Ovary (tissue), 9 donors: Measurements from ENCODE around the gene ANGPTL7. TPM values are rescaled to one million over a fixed set of nuclear protein-coding genes. Genes with fewer than 3 reads are reported as not detected.
"Not testable (repeated sequence)": the region's sequence is repeated elsewhere in the genome, so short reads cannot be mapped to it uniquely, and the experiment has no call there.

Source experiments
- DNase-seq, 5 donors: peaks; one replicate each; pipeline ENCODE4 v3.0.0-alpha.2; 2019 to 2020
- H3K27ac ChIP-seq, 2 donors: fragments of 200-600 bp; one replicate each; pipeline versions ENCODE4 v1.5.1 to v1.8.0; 2019 to 2022
- H3K27me3 ChIP-seq: fragments of 200-600 bp; one replicate; pipeline ENCODE4 v1.8.0; 2022
- H3K36me3 ChIP-seq: fragments of 200-600 bp; sonication (generic); one replicate; pipeline ENCODE4 v1.5.1; 2019
- H3K4me1 ChIP-seq: one replicate; pipeline ENCODE4 v1.8.1; 2013; ENCODE audit warnings: mild to moderate bottlenecking, moderate library complexity; ENCODE audit not compliant: insufficient read depth
- H3K4me3 ChIP-seq: fragments of 200-600 bp; sonication (generic); one replicate; pipeline ENCODE4 v1.5.1; 2017
- H3K9me3 ChIP-seq, 2 donors: fragments of 200-600 bp in 1 of 2; sonication (generic) in 1 of 2; one replicate each; pipeline versions ENCODE4 v1.5.1 to v1.8.1; 2013 to 2019; ENCODE audit warnings: mild to moderate bottlenecking in 1 of 2, moderate library complexity in 1 of 2
- CTCF ChIP-seq, 3 donors: fragments of 450-650 bp in 2 of 3; fragments of 200-600 bp in 1 of 3; IDR thresholded peaks; one replicate each; pipeline versions ENCODE4 v1.5.1 to v1.8.0; 2016 to 2022; ENCODE audit warnings: antibody characterized with exemption in 3 of 3, mild to moderate bottlenecking in 1 of 3
- EP300 ChIP-seq: sonication (generic); formaldehyde crosslinking; IDR thresholded peaks from one replicate; pipeline ENCODE4 v1.6.1; 2017; ENCODE audit warnings: antibody characterized with exemption
- POLR2A ChIP-seq: fragments of 450-650 bp; IDR thresholded peaks from one replicate; pipeline ENCODE4 v1.6.1; 2017; ENCODE audit warnings: antibody characterized with exemption, mild to moderate bottlenecking, moderate library complexity
- WGBS, 3 donors: extraction: QIAGEN DNeasy Blood & Tissue Kit in 1 of 3; methylation state at CpG; one replicate each; pipeline versions ENCODE4 v1.1.5 to v1.1.7; 2013 to 2017; 5-methylcytosine and 5-hydroxymethylcytosine counted together
- intact Hi-C, 4 donors: fragments of 100-400 bp; cut with DNase I; formaldehyde crosslinking; loops; one replicate each; pipeline versions ENCODE4 v1.11.0 to v1.15.1; 2022 to 2023
- polyA plus RNA-seq, 2 donors: library from polyadenylated mRNA; stranded (reverse); fragments of 200-250 nt in 1 of 2; fragments of 350-450 nt in 1 of 2; fragmentation: Illumina TruSeq in 1 of 2; extraction: RNeasy Lipid Tissue Mini Kit (QIAGEN cat#74804) in 1 of 2; gene quantifications; one replicate each; pipeline ENCODE4 v1.2.3, GENCODE V29; 2013 to 2014
- total RNA-seq, 7 donors: library from RNA; depleted of rRNA in 2 of 7; stranded (reverse); fragments of >200 nt in 2 of 7; fragmentation: NEBNext Ultra II Directional in 3 of 7; extraction: Animal tissue kit (Norgen Biotek cat#: 25700) in 3 of 7; gene quantifications; one replicate each; pipeline versions ENCODE4 v1.1.0 to v1.2.4, GENCODE V29; 2016 to 2023
- donor health status: DM: no; HTN: no; CAD: no; lungs with moderate emphysema.
- donor health status: DM: no; HTN: no; CAD: no.
- donor health status: Bipolar disorder and iron deficiency.
- donor health status: DM: yes; HTN: yes; CAD: no.
- donor health status: DM: no; HTN: no; CAD: no.
- donor health status: DM: yes; HTN: yes; CAD: no.

The ANGPTL7 gene
- total and polyA plus RNA-seq, 9 donors, result 0.08 to 4.8 (median 1.4) TPM; not detected in 2

- H3K36me3 ChIP-seq, result no peaks in the 10 kb centered on the region
- no peak for TF ChIP-seq CTCF (IDR thresholded peaks at IDR 0.05)
- no peak for TF ChIP-seq EP300
- no peak for TF ChIP-seq POLR2A
- no peak overlapping the region for H3K27ac ChIP-seq
- no peak overlapping the region for H3K4me3 ChIP-seq
- intact Hi-C loops, result no loop called here
- no peak for DNase-seq
- H3K4me1 ChIP-seq, result peaks cover 7% of the 10 kb centered on the region
- WGBS, 3 donors, result 42 to 54% (median 49%) methylated on average over 7 of the region's 7 CpGs
- no peaks in the 10 kb centered on the region for H3K27me3 ChIP-seq
- H3K9me3 ChIP-seq, result no peaks in the 10 kb centered on the region
Observed at GRCh38 chr1:11178021-11179015, 10.8 kb upstream of the ANGPTL7 start.

GRCh38 chr1:11179125-11179524, 10.0 kb upstream of the ANGPTL7 start:
- intact Hi-C loops, result no loop called here
- Histone ChIP-seq H3K27me3 (no peaks in the 10 kb centered on the region), H3K4me3 (no peak overlapping the region), H3K36me3 (no peaks in the 10 kb centered on the region), H3K9me3 (no peaks in the 10 kb centered on the region), H3K27ac (no peak overlapping the region), H3K4me1 (peaks cover 7% of the 10 kb centered on the region)
- DNase-seq, result no peak
- TF ChIP-seq POLR2A (no peak), CTCF (IDR thresholded peaks at IDR 0.05) (no peak)

- 36 to 53% (median 39%) methylated on average over 3 of the region's 3 CpGs for WGBS, 3 donors
- H3K36me3 ChIP-seq, intact Hi-C loops, H3K4me3 ChIP-seq, H3K27me3 ChIP-seq, H3K4me1 ChIP-seq, DNase-seq, H3K27ac ChIP-seq, H3K9me3 ChIP-seq: not testable (repeated sequence)
Observed at GRCh38 chr1:11179749-11180148, 9.4 kb upstream of the ANGPTL7 start.

- H3K9me3 ChIP-seq, result no peaks in the 10 kb centered on the region
- intact Hi-C loops, result no loop called here
- H3K4me3 ChIP-seq, result no peak overlapping the region
- H3K27ac ChIP-seq, result no peak overlapping the region
- peaks cover 8% of the 10 kb centered on the region for H3K4me1 ChIP-seq
- no peak for TF ChIP-seq EP300
- TF ChIP-seq POLR2A, result no peak
- no peak for TF ChIP-seq CTCF (IDR thresholded peaks at IDR 0.05)
- DNase-seq, result no peak
- no peaks in the 10 kb centered on the region for H3K27me3 ChIP-seq
- H3K36me3 ChIP-seq, result no peaks in the 10 kb centered on the region
Observed at GRCh38 chr1:11180342-11180744, 8.8 kb upstream of the ANGPTL7 start.

- intact Hi-C loops, result no loop called here
- Histone ChIP-seq H3K4me1 (peaks cover 9% of the 10 kb centered on the region), H3K9me3 (no peaks in the 10 kb centered on the region), H3K27me3 (no peaks in the 10 kb centered on the region), H3K4me3 (no peak overlapping the region), H3K27ac (no peak overlapping the region), H3K36me3 (no peaks in the 10 kb centered on the region)
- TF ChIP-seq EP300 (no peak), CTCF (IDR thresholded peaks at IDR 0.05) (no peak), POLR2A (no peak)
- 97 to 99% (median 97%) methylated on average over 3 of the region's 3 CpGs for WGBS, 3 donors
- no peak for DNase-seq
Observed at GRCh38 chr1:11182884-11183283, 6.3 kb upstream of the ANGPTL7 start.
